H7 (cell line): ENCODE measurements around the gene PRRC2C. TPM values are rescaled to one million over a fixed set of nuclear protein-coding genes. Genes with fewer than 3 reads are reported as not detected.
"Not testable (repeated sequence)": the region's sequence is repeated elsewhere in the genome, so short reads cannot be mapped to it uniquely, and the experiment has no call there.

Source experiments
- DNase-seq: peaks from one replicate; pipeline ENCODE4 v3.0.0; 2012
- H3K27me3 ChIP-seq: 2 replicates; pipeline ENCODE4 v1.6.0; 2011; ENCODE audit warnings: mild to moderate bottlenecking, low read length; ENCODE audit not compliant: control insufficient read depth, insufficient read depth
- H3K36me3 ChIP-seq: replicated peaks from 2 replicates; pipeline ENCODE4 v1.5.1; 2011; ENCODE audit warnings: low read length; ENCODE audit not compliant: control insufficient read depth, insufficient read depth
- H3K4me3 ChIP-seq: 2 replicates; pipeline ENCODE4 v1.5.1; 2011; ENCODE audit warnings: low read depth, mild to moderate bottlenecking, control low read depth, low read length, moderate library complexity; ENCODE audit not compliant: insufficient read depth
- total RNA-seq: library from RNA; depleted of rRNA; stranded (reverse); fragments of >200 nt; shearing (Covaris generic); gene quantifications from 2 replicates; pipeline ENCODE4 v1.2.3, GENCODE V29; 2014; rRNA removed

PRRC2C gene
- total RNA-seq, result 68.7 and 107 TPM in 2 replicates

- peak within 1 kb of the TSS; percentile 99 for H3K4me3 ChIP-seq
- H3K27me3 ChIP-seq, result no peaks in the 10 kb centered on the region
- DNase-seq, result peak; percentile 89
- no peaks in the 10 kb centered on the region for H3K36me3 ChIP-seq
Observed at GRCh38 chr1:171485375-171486047, at the start of gene PRRC2C. Gene PRRC2C, plus strand, starts transcription at chr1:171485530. Its CDS starts 26,559 bp downstream, at chr1:171512089.

DNA sequence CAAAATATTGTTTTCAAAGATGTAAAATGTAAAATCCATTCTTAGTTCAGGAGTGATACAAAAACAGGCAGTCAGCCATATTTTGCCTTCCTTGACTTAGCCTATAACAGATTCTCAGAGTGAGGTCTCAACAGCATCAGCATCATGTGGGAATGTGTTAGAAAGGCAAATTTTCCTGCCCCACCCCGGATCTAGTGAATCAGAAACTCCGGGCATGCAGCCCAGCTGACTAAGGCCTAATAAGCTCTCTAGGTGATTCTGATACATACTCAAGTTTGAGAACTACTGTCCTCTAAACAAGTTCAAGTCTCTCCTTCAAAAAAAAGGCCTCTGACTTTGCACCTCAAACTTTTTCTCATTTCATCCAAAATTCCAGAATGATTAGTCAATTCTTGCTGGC is 46.9 kb upstream of the PRRC2C start:
- Histone ChIP-seq H3K36me3 (no peaks in the 10 kb centered on the region), H3K4me3 (no peak overlapping the region), H3K27me3 (no peaks in the 10 kb centered on the region)
- DNase-seq, result no peak

- H3K36me3 ChIP-seq, H3K27me3 ChIP-seq, DNase-seq, H3K4me3 ChIP-seq: not testable (repeated sequence)
Observed at GRCh38 chr1:171440201-171440600, 45.1 kb upstream of the PRRC2C start.

GRCh38 chr1:171441278-171441895 is 43.9 kb upstream of the PRRC2C start:
- not testable (repeated sequence) for H3K36me3 ChIP-seq, H3K27me3 ChIP-seq, H3K4me3 ChIP-seq, DNase-seq

- DNase-seq, result no peak
- H3K4me3 ChIP-seq, result no peak overlapping the region
- H3K36me3 ChIP-seq, result no peaks in the 10 kb centered on the region
- H3K27me3 ChIP-seq, result no peaks in the 10 kb centered on the region; the same call in 1 of the 2 replicates
Observed at GRCh38 chr1:171446386-171446785, 38.9 kb upstream of the PRRC2C start.

DNA sequence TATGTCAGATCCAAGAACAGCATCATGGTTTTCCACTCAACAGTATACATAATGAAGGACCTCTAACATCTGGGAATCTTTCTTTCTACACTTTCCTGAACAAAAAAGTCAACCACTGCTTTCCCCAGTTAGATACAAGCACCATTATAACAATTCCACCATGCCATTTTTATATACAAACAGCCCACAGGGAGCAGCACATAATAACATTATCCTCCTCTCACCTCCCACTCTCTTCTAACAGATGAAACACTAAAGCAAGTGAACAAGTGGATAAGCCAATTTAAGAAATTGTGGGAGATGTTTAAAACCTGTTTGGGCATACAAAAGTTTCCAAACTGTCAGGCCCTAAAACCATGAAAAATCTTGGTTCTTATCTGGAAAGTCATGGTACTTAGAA is 29.4 kb upstream of the PRRC2C start:
- no peak for DNase-seq
- Histone ChIP-seq H3K27me3 (no peaks in the 10 kb centered on the region), H3K36me3 (no peaks in the 10 kb centered on the region), H3K4me3 (no peak overlapping the region)

GRCh38 chr1:171457412-171457811 is 27.9 kb upstream of the PRRC2C start:
- no peak for DNase-seq
- H3K27me3 ChIP-seq, result no peaks in the 10 kb centered on the region
- no peak overlapping the region for H3K4me3 ChIP-seq
- H3K36me3 ChIP-seq, result no peaks in the 10 kb centered on the region

DNA sequence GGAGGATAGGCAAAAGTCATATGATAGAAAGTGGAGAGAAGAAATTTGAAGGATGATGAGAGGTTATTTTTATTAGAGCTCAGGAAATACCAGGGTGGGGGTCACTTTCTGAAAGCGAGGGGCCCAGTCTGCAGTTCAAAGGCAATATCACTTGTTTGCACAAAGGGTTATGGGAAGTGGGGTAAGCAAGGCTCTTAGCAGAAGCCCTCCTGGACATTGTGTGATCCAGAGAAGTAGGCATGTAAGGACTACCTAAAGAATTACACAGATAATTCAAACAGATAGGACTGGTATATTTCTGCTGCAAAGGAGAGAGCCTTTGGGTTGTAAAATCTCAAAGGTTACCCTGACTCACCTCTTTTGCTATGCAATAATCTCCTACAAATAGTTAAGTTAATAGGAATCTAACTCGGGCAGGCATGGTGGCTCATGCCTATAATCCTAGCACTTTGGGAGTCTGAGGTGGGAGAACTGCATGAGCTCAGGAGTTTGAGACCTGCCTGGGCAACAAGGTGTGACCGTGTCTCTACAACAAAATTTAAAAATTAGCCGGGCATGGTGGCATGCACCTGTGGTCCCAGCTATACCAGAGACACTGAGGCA is 25.2 kb upstream of the PRRC2C start:
- Histone ChIP-seq H3K36me3 (no peaks in the 10 kb centered on the region), H3K4me3 (no peak overlapping the region), H3K27me3 (no peaks in the 10 kb centered on the region)
- no peak for DNase-seq

DNA sequence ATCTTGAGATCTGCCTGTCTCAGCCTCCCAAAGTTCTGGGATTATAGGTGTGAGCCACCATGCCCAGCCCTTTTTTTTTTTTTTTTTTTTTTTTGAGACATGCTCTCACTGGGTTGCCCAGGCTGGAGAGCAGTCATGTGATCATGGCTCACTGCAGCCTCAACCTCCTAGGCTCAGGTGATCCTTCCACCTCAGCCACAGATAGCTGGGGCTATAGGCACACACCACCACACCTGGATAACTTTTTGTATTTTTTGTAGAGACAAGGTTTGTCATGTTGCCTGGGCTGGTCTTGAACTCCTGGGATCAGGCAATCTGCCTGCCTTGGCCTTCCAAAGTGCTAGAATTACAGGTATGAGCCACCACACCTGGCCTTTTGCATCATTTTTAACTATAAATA is 17.7 kb upstream of the PRRC2C start:
- no peak overlapping the region for H3K4me3 ChIP-seq
- DNase-seq, result no peak
- H3K36me3 ChIP-seq, result no peaks in the 10 kb centered on the region
- H3K27me3 ChIP-seq, result no peaks in the 10 kb centered on the region

DNA sequence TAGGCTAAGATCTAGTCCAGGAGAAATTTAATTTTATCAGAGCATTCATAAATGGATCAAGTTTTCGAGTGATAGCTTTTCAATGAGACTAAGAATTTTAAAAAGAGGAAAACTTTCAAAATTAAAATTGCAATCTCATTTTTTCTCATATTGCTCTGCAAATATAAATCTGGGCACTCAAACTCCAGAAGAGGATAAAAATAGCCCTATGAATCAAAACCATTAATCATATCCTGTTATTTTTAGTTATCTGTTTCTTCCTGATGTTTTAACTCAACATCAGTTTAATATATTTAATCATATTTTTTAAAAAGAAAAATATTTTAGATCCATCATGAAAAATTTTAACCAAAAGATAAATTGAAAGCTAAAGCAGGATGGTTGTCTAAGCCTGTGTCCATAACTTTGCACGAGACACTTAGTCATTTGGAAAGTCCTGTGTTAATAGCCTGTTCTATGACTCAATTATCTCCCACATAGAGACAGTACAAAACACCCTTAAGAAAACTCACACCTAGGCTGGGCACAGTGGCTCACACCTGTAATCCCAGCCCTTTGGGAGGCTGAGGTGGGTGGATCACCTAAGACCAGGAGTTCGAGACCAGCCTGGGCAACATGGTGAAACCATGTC is 17.1 kb upstream of the PRRC2C start:
- DNase-seq, result no peak
- no peak overlapping the region for H3K4me3 ChIP-seq
- H3K27me3 ChIP-seq, result no peaks in the 10 kb centered on the region
- H3K36me3 ChIP-seq, result no peaks in the 10 kb centered on the region

- Histone ChIP-seq H3K36me3 (no peaks in the 10 kb centered on the region), H3K4me3 (no peak overlapping the region), H3K27me3 (no peaks in the 10 kb centered on the region)
- no peak for DNase-seq
Observed at GRCh38 chr1:171470726-171471125, 14.6 kb upstream of the PRRC2C start.

DNA sequence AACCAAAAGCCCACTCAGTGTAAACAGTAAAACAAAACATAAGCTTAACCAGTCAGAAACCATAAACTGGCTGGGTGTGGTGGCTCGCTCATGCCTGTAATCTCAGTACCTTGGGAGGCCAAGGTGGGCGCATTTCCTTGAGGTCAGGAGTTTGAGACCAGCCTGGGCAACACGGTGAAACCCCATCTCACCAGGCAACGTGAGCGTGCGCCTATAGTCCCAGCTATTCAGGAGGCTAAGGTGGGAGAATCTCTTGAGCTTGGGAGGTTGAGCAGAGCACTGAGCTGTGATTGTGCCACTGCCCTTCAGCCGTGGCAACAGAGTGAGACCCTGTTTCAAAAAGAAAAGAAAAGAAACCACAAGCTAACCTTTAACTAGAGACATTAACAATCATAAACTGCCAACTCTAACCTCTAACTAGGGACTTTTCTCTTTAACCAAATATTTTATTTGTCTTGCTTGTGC is 13.1 kb upstream of the PRRC2C start:
- Histone ChIP-seq H3K27me3 (no peaks in the 10 kb centered on the region), H3K36me3 (no peaks in the 10 kb centered on the region), H3K4me3 (no peak overlapping the region)
- no peak for DNase-seq

GRCh38 chr1:171476829-171477228 is 8.5 kb upstream of the PRRC2C start:
- no peaks in the 10 kb centered on the region for H3K36me3 ChIP-seq
- no peak for DNase-seq
- no peak overlapping the region for H3K4me3 ChIP-seq
- H3K27me3 ChIP-seq, result no peaks in the 10 kb centered on the region

DNA sequence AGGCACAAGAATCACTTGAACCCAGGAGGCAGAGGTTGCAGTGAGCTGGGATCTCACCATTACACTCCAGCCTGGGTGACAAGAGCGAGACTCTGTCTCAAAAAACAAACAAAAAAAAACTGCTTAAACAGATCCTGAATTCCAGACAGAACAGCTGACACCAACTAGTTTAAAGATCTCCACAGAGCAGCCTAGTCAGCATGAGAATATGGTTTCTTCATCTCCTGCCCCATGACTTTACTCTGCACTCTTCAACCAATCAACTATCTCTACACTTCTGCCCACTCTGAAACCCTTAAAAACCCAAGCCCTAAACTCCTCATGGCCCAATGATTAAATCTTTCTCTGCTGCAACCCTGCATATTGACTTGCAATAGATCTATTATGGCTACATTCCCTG is 7.5 kb upstream of the PRRC2C start:
- Histone ChIP-seq H3K4me3 (no peak overlapping the region), H3K36me3 (no peaks in the 10 kb centered on the region), H3K27me3 (no peaks in the 10 kb centered on the region)

GRCh38 chr1:171480035-171480434 is 5.3 kb upstream of the PRRC2C start:
- DNase-seq, result no peak
- no peaks in the 10 kb centered on the region for H3K27me3 ChIP-seq
- H3K4me3 ChIP-seq, result no peak overlapping the region
- no peaks in the 10 kb centered on the region for H3K36me3 ChIP-seq

More for the DNA sequence above, 7.5 kb upstream of the PRRC2C start:
- DNase-seq, result no peak
